ENCODE results near the gene CCL28. TPM values are rescaled to one million over a fixed set of nuclear protein-coding genes. Genes with fewer than 3 reads are reported as not detected.
A peak's percentile ranks its signal among the peaks of the same experiment; 100 is the strongest.

The CCL28 gene
- total RNA-seq, 1 donor from 2014 or later: 0.55 TPM

GRCh38 chr5:43363445-43364152 is 48.6 kb downstream of the CCL28 start:
- intact Hi-C loops (cut with micrococcal nuclease): no loop called here
- ATAC-seq: no peak
- no peak for DNase-seq

- intact Hi-C loops (cut with micrococcal nuclease): no loop called here
- ATAC-seq (no peak), DNase-seq (no peak)
Observed at GRCh38 chr5:43362725-43363435, 49.3 kb downstream of the CCL28 start.

GRCh38 chr5:43358726-43359125 is 53.5 kb downstream of the CCL28 start:
- no peak for ATAC-seq
- DNase-seq: no peak
- intact Hi-C loops (cut with micrococcal nuclease): no loop called here

- DNase-seq (no peak), ATAC-seq (no peak)
- intact Hi-C loops (cut with micrococcal nuclease): no loop called here
Observed at GRCh38 chr5:43358301-43358700, 53.9 kb downstream of the CCL28 start.

- intact Hi-C loops (cut with micrococcal nuclease): no loop called here
- peak; percentile 54 for ATAC-seq
- no peak for DNase-seq
Observed at GRCh38 chr5:43357878-43358281, 54.3 kb downstream of the CCL28 start.

GRCh38 chr5:43357067-43357466 is 55.1 kb downstream of the CCL28 start:
- intact Hi-C loops (cut with micrococcal nuclease): no loop called here
- no peak for DNase-seq
- peak; percentile 41 for ATAC-seq

- ATAC-seq: no peak
- DNase-seq: no peak
- intact Hi-C loops (cut with micrococcal nuclease): no loop called here
Observed at GRCh38 chr5:43354774-43355173, 57.4 kb downstream of the CCL28 start.

- DNase-seq: no peak
- no peak for ATAC-seq
- intact Hi-C loops (cut with micrococcal nuclease): no loop called here
Observed at GRCh38 chr5:43353668-43354067, 58.5 kb downstream of the CCL28 start.

- no peak for ATAC-seq
- intact Hi-C loops (cut with micrococcal nuclease): no loop called here
Observed at GRCh38 chr5:43352915-43353314, 59.3 kb downstream of the CCL28 start.

GRCh38 chr5:43352131-43352530 is 60.1 kb downstream of the CCL28 start:
- intact Hi-C loops (cut with micrococcal nuclease): no loop called here
- DNase-seq (no peak), ATAC-seq (no peak)

More at GRCh38 chr5:43352915-43353314, 59.3 kb downstream of the CCL28 start:
- DNase-seq: no peak

- ATAC-seq (no peak), DNase-seq (no peak)
- intact Hi-C loops (cut with micrococcal nuclease): no loop called here
Observed at GRCh38 chr5:43348861-43349363, 63.3 kb downstream of the CCL28 start.

- DNase-seq: no peak
- ATAC-seq: no peak
- intact Hi-C loops (cut with micrococcal nuclease): no loop called here
Observed at GRCh38 chr5:43348207-43348606, 64.0 kb downstream of the CCL28 start.

- intact Hi-C loops (cut with micrococcal nuclease): no loop called here
- ATAC-seq: no peak
- no peak for DNase-seq
Observed at GRCh38 chr5:43338862-43339261, 73.3 kb downstream of the CCL28 start.

GRCh38 chr5:43336159-43336558 is 76.0 kb downstream of the CCL28 start:
- ATAC-seq: no peak
- DNase-seq: no peak
- intact Hi-C loops (cut with micrococcal nuclease): no loop called here

- ATAC-seq (no peak), DNase-seq (no peak)
- intact Hi-C loops (cut with micrococcal nuclease): no loop called here
Observed at GRCh38 chr5:43335681-43336080, 76.5 kb downstream of the CCL28 start.

- no peak for ATAC-seq
- intact Hi-C loops (cut with micrococcal nuclease): no loop called here
Observed at GRCh38 chr5:43332401-43332800, 79.8 kb downstream of the CCL28 start.

More at GRCh38 chr5:43332401-43332800, 79.8 kb downstream of the CCL28 start:
- DNase-seq: no peak

Other genes starting within 250 kb of the CCL28 start
- 0.20 TPM for gene NIM1K, start 220.2 kb downstream of the CCL28 start, total RNA-seq
- 25.4 TPM for gene HMGCS1, start 99.0 kb downstream of the CCL28 start, total RNA-seq
- gene TMEM267, start 71.5 kb upstream of the CCL28 start, total RNA-seq: 4.9 TPM
- gene C5orf34, start 102.8 kb upstream of the CCL28 start, total RNA-seq: 1.0 TPM
- gene PAIP1, start 144.7 kb upstream of the CCL28 start, total RNA-seq: 124 TPM
- 554 TPM for gene NNT, start 190.8 kb upstream of the CCL28 start, total RNA-seq